ENCODE data around the gene LDB1.

DNA sequence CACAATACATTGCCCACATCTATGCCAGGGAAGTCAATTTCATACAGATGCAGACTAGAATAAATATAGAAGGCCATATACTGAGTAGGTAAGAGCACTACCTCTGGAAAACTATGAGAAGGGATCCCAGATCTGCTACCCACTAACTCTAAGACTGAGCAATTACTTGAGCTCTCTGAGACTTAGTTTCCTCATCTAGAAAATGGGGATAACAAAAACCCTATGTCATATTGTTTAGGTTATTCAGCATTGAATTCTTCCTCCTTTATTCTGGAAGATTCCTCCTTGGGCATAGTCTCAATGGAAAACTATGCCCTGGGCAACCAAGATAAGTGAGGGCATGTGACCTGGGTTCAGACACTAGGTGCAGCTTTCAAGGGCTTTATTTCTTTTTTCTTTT, 60.2 kb downstream of the LDB1 start:
- TF ChIP-seq TEAD4 (IDR thresholded peaks at IDR 0.05) (no peak), EP300 (IDR thresholded peaks at IDR 0.05; ENCODE audit: borderline replicate concordance) (no peak), NFIC (IDR thresholded peaks at IDR 0.05) (no peak), CREB1 (IDR thresholded peaks at IDR 0.05; ENCODE audit: low read depth) (no peak), ZBTB7A (IDR thresholded peaks at IDR 0.05; ENCODE audit: low read depth) (no peak), EGR1 (IDR thresholded peaks at IDR 0.05) (no peak)
- TF ChIP-seq, protein P1, sequence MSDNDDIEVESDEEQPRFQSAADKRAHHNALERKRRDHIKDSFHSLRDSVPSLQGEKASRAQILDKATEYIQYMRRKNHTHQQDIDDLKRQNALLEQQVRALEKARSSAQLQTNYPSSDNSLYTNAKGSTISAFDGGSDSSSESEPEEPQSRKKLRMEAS (IDR thresholded peaks at IDR 0.05): no peak
- TF ChIP-seq, protein P2, sequence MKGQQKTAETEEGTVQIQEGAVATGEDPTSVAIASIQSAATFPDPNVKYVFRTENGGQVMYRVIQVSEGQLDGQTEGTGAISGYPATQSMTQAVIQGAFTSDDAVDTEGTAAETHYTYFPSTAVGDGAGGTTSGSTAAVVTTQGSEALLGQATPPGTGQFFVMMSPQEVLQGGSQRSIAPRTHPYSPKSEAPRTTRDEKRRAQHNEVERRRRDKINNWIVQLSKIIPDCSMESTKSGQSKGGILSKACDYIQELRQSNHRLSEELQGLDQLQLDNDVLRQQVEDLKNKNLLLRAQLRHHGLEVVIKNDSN (IDR thresholded peaks at IDR 0.05): no peak

All from Ishikawa (cell line).